Choroid plexus epithelial cell (primary cell): ENCODE results near the gene ERO1B.

Experiments used
- DNase-seq: peaks from one replicate; pipeline ENCODE4 v3.0.0-alpha.2; 2010; ENCODE audit warnings: low read depth
- H3K4me3 ChIP-seq: 2 replicates; pipeline ENCODE4 v1.5.1; 2011; ENCODE audit warnings: low read depth, mild to moderate bottlenecking, control low read depth, low read length, moderate library complexity
- TF ChIP-seq, protein P1 (sequence below): conservative IDR thresholded peaks from 2 replicates; pipeline ENCODE4 v1.5.1; 2011; ENCODE audit warnings: low read depth, mild to moderate bottlenecking, control low read depth, inconsistent platforms, low read length, moderate library complexity

ERO1B gene

DNA sequence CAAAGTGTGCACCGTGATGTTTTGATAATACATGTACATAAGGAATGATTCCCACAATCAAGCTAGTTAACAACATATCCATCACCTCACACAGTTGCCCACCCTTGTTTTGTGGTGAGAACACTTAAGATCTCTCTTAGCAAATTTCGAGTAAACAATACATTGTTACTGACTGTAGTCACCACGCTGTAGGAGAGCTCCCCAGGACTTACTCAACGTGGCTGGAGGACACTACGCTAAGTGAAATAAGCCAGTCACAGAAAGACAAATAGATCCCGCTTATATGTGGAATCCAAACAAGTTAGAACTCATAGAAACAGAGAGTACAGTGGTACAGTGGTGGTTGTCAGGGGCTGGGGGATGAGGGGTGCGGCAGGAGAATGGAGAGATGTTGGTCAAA lies 114.6 kb downstream of the ERO1B start:
- TF ChIP-seq, protein P1, sequence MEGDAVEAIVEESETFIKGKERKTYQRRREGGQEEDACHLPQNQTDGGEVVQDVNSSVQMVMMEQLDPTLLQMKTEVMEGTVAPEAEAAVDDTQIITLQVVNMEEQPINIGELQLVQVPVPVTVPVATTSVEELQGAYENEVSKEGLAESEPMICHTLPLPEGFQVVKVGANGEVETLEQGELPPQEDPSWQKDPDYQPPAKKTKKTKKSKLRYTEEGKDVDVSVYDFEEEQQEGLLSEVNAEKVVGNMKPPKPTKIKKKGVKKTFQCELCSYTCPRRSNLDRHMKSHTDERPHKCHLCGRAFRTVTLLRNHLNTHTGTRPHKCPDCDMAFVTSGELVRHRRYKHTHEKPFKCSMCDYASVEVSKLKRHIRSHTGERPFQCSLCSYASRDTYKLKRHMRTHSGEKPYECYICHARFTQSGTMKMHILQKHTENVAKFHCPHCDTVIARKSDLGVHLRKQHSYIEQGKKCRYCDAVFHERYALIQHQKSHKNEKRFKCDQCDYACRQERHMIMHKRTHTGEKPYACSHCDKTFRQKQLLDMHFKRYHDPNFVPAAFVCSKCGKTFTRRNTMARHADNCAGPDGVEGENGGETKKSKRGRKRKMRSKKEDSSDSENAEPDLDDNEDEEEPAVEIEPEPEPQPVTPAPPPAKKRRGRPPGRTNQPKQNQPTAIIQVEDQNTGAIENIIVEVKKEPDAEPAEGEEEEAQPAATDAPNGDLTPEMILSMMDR = no peak
- no peak for DNase-seq
- no peak overlapping the region for H3K4me3 ChIP-seq

GRCh38 chr1:236166041-236166440 lies 115.7 kb downstream of the ERO1B start:
- TF ChIP-seq, protein P1 = no peak
- no peak overlapping the region for H3K4me3 ChIP-seq
- no peak for DNase-seq
